GM21526 (cell line): ENCODE measurements around the gene NKD2.

ENCODE experiments used
- ATAC-seq: cut with Tn5 transposase; IDR thresholded peaks from one replicate; pipeline ENCODE4 v1.9.1; 2021; ENCODE audit warnings: moderate library complexity; ENCODE audit not compliant: unreplicated experiment, low FRiP score

The NKD2 gene

DNA sequence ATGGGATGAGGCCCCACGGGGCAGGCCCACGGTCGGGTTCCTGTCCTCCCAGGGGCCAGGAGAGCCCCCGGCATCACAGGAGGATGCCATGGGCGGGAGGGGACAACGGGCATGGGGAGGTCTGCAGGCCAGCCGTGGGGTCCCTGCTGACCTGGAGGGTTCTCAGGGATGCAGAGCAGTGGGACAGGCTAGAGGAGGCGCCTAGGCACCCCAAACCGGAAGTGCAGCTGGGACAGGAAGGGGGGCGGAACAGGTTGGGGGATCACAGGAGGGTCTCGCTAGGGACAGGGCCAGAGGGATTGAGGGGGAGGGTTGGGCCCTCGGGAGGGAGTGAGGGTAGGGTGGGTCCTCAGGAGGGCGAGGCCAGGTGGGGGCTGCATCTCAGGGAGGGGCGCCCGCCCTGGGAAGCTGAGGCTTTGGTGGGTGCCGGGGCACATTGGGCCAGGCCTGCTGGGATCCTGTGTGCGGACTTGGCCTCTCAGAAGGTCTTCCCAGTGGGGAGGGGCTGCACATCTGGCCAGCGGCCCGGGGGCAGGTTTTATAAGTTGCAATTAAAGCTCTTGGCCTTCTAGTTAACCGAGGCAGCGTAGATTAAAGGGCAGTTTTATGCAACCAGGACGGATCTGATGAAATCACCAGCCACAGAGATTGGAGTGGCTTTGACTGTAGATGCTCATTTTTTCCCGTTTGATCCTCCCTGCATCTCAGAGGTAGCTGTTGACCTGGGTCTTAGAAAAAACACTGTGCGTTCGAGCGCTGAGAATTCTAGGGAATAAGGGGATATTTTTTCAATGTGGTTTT is 20.1 kb downstream of the NKD2 start:
- ATAC-seq: no peak

DNA sequence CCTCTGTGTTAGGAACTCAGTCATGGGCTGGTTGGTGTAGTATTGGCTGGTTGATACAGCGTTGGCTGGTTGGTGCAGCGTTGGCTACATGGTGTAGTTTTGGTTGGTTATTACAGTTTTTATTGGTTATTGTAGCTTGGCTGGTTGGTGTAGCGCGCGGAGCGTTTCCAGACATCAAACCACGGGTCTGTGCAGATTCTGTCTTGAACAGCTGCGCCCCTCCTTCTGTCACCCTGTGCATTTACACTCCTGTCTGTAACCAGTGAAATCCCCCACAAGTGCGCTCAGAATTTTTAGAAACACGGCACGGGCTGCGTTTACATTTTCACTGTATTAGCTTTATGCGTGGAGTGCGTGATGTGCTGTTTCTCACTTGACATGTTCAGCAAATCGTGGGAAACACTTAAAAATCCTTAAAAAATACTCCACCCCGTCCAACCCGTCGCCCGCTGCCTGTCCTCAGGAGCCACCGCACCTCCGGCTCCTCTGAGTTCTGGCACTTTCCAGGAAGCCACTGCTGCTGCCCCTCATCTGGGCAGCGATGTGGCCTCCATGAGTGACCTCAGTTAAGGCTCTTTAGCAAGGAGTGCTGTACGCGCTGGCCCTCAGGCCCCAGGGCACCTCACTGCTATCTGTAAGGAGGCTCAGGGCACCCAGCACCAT is 20.8 kb downstream of the NKD2 start:
- no peak for ATAC-seq

DNA sequence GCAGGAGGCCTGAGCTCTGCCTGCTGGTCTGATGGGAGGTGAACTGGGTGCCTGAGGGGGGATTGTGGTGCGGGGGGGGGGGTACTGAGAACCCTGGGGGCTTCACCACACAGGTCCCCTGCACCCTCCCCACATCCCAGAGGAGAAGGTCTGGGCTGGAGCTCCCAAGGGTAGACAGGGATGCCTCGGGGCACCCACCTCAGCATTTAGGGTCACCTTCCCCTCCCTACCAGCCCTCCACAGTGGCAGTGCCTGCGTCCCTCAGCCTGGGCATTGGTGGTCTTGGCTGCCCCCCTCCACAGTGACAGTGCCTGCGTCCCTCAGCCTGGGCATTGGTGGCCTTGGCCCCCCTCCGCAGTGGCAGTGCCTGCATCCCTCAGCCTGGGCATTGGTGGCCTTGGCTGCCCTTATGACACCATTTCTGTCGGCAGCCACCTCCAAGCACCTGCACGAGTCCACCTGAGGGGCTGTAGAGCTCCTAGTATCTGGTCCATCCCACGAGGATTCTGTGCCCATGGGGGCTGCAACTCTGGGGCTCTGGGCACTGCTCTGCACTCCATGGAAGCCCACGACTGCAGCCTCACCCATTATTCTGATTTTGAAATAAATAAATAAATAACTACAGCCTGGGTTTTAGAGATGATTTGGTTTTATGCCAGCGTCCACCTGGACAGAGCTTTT is 21.5 kb downstream of the NKD2 start:
- ATAC-seq: no peak

DNA sequence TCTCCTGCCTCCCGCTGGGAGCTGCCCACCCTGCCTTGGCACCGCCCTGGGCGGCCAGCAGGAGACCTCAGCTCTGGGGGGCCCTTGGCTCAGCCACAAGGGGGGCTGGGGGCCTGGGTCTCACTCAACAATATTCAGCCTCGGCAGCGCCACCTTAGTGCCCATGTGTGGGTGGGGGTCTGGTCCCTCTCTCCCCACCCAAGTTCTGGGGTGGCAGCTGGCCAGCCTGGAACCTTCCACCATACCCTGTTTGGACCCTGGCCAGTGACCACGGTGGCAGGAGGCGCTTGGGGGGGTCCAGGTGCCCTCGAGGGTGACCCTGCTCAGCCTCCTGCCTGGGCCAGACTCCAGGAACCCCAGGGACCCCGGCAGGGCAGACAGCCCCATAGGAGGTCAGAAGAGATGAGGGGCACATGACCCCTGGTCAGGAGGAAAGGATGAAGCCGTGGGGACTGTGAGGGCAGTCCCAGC is 22.2 kb downstream of the NKD2 start:
- no peak for ATAC-seq

DNA sequence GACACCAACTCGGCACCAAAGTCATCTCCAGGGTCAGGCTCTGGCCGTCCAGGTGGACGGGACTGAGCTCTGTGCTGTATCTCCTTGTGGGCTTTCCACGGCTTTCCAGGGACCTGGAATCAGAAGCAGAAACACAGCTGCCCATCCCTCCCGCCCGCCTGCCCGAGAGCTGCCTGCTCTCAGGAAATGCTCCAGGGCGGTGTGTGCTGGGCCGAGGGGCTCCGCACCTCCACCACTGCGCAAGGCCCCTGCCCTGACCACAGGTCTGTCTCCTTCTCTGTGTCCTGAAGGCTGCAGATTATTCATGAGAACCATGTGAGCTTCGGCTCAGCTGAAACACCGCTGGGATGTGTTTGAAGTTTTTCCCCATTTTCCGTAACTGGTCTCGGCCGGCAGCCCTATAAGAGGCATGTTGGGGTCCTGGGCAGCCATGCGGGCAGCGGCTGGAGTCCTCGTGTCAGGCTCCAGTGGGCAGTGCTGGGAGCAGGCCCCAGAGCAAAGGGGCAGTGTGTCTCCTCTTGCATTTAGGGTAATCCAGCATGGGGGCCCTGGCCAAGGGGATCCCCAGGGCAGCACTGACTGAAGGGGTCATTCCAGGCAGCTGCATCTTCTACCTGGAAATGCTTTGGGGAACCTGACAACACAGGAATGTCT is 22.8 kb downstream of the NKD2 start:
- ATAC-seq: no peak

DNA sequence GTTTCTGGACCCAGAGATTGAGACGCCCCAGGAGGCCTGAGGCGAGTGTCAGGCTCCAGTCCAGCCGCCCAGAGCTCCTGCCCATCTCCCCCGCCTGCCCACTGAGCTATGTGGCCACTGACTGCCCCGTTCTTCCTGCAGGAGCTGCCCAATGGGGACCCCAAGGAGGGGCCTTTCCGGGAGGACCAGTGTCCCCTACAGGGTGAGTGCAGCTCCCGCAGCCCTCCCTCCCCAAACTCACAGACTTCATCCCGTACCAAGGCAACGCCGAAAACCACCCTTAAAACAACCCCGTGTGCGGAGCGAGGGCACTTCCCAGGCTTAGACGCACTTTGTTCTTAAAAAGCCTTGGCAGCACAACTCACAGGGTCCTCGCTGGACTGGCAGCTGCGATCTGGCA is 23.4 kb downstream of the NKD2 start:
- ATAC-seq: no peak

DNA sequence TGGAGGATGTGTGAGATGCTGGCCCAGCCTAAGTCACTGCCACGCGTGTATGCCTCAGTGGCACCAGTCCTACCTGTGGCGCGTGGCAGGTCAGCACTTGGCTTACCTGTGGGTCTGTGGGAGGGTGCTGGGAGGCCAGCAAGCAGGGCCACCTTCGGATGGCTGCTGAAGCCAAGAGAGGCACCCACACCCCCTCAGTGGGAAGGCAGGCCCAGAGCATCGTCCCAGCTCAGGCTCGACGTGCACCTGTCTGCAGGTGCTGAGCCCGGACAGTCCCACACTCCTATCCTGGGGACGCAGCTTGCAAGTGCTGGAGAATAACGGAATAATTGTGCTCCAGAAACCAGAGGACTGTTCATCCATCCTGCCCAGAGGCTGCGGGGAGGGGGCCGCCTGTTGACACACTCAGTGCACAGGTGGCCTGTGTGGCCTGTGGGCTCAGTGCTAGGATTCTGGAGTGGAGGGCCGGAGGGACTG is 24.0 kb downstream of the NKD2 start:
- ATAC-seq: no peak

DNA sequence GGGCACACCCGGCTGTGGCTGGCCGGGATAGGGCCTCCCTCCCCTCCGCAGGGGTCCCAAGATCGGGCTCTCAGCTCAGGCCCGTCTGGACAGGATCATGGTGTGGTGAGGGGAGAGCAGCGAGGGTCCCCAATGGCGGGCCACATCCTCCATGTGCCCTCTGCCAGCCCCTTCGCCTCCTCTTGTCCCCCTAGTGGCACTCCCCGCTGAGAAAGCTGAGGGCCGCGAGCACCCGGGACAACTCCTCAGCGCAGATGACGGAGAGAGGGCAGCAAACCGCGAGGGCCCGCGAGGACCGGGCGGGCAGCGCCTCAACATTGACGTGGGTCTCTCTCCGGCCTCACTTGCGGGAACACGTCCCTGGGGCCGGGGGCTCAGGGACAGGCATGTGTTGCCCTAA is 24.6 kb downstream of the NKD2 start:
- no peak for ATAC-seq

DNA sequence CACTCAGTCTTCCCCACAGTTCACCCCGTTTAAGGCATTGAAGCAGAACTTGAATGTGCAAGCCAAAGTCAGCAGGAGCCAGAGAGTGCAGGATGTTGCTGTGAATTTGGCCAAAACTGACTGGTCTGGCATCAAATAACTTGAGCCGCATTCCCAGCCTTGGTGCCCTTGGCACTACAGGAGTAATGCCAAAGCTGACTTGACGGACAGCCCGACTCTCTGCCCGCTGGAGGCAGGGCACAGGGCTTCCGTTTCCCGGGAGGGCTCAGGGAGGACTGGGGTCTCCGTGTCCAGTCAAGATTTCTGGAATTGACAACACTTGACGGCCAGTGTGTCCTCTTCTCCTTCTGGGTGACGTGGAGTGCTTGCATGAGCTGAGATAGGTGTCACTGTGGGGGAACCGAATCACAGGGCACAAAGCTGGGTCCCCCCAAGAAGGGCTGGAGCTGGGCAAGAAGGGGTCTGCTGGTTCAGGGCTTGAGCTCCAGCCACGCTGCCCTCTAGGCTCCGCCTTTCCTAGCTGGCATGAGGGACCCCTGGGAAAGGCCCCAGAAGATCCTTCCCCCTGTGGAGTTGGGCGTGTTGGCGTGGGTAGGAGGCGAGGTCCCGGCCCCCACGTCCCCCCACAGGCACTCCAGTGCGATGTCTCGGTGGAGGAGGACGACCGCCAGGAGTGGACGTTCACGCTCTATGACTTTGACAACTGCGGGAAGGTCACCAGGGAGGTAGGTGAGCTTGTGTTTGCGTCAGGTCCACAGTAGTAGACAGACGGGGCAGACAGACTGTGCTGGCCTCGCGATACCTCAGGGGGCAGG is 25.2 kb downstream of the NKD2 start:
- ATAC-seq: no peak

DNA sequence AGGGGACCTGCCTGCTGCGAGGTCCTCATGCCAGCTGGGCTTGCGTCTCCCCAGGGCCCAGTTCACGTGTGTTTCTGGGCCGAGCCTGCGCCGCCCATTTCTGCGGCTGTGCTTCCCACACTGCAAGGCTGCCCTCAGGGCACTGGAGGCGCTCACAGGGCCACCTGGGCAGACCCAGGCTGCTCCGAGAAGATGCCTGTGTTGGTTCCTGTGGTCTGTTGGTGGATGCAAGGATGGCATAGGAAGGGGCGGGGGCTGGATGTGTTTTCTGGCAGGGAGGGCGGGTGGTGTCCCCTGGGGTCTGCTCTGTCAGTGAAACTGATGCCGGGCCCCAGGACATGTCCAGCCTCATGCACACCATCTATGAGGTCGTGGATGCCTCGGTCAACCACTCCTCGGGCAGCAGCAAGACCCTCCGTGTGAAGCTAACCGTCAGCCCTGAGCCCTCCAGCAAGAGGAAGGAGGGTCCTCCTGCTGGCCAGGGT is 25.9 kb downstream of the NKD2 start:
- no peak for ATAC-seq

DNA sequence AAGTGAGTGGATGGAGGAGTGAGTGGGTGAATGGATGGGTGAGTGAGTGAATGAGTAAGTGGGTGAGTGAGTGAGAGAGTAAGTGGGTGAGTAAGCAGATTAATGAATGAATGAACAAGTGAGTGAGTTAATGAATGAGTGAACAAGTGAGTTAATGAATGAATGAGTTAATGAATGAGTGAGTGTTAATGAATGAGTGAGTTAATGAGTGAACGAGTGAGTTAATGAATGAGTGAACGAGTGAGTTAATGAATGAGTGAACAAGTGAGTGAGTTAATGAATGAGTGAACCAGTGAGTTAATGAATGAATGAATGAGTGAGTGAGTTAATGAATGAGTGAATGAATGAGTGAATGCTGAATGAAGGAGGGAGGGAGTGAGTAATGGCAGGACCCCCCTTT is 26.4 kb downstream of the NKD2 start:
- ATAC-seq: no peak

DNA sequence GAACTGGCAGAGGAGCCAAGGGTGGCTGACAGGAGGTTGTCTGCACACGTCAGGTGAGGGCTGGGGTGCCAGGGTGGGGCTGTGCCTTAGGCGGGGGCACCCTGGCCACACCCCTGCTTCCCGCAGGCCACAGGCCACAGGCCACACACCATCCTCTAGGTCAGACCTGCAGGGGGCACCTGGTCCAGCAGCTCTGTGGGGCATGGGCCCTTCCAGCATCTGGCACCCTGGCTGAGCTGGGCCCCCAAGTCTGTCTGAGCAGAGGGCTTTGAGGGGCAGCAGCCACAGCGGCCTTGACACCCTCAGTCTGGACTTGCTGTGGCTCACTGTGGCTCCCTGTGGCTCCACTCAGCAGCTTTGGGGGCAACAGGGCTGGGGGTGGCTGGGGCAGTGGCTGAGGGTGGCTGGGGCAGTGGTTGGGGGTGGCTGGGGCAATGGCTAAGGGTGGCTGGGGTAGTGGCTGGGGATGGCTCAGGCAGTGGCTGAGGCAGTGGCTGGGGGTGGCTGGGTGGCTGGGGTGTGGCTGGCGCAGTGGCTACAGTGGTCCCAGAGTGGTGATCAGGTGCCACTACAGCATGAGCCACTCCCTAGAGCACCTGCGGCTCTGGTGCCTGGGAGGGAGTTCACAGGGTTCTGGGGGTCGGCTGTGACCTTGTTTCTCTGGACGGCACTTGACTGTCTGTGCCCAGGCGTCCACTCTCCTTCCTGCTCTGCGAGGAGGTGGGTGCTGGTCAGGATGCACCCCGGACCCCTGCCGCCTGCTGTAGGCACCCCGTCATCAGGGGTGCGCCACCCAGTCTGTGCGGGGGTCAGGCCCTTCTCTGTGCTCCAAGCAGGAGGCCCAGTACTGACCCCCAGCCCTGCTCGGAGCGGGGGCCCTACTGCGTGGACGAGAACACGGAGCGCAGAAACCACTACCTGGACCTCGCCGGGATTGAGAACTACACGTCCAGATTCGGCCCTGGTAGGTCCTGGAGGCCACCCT is 27.1 kb downstream of the NKD2 start:
- no peak for ATAC-seq

DNA sequence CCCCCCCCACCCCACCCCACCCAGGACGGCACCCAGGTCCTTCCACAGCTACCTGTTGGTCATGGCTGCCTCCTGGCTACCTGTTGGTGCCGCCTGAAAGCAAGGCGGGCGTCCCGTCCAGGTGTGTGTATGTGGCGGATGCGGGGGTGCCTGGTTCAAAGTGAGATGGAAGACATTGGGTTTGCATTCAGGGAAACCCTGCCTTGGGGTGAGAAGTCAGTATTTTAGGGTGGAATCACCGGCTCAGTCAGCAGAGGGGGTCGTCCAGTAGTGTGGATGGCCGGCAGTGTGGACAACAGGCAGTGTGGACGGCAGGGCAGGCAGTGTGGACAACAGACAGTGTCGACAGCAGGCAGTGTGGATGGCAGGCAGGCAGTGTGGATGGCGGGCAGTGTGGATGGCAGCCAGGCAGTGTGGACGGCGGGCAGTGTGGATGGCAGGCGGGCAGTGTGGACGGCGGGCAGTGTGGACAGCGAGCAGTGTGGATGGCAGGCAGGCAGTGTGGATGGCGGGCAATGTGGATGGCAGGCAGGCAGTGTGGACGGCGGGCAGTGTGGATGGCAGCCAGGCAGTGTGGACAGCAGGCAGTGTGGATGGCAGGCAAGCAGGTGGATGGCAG is 28.0 kb downstream of the NKD2 start:
- ATAC-seq: no peak

DNA sequence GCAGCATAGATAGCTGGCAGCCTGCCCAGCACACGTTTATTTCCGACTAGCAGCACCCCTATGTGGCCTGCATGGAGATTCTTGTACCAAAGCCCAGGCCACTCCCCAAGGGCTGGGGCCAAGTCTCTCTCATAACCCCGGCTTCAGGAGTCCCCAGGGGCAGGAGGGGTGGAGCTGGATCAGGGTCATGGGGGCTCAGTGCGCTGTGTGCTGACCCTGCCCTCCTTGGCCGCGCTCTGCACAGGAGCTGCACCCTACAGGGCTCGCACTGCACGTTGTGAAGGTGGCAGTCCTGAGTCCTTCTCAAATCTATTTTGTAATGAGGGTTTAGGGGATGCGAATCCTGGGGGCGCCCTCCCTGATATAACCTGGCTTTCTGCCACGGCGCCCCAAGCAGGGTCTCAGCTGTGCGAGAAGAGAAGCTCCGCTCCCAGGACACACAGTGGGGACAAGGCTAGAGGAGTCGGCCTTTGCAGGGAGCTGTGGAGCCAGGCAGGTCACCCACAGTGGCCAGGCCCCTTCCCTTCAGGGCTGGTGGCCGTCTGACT is 28.6 kb downstream of the NKD2 start:
- no peak for ATAC-seq

DNA sequence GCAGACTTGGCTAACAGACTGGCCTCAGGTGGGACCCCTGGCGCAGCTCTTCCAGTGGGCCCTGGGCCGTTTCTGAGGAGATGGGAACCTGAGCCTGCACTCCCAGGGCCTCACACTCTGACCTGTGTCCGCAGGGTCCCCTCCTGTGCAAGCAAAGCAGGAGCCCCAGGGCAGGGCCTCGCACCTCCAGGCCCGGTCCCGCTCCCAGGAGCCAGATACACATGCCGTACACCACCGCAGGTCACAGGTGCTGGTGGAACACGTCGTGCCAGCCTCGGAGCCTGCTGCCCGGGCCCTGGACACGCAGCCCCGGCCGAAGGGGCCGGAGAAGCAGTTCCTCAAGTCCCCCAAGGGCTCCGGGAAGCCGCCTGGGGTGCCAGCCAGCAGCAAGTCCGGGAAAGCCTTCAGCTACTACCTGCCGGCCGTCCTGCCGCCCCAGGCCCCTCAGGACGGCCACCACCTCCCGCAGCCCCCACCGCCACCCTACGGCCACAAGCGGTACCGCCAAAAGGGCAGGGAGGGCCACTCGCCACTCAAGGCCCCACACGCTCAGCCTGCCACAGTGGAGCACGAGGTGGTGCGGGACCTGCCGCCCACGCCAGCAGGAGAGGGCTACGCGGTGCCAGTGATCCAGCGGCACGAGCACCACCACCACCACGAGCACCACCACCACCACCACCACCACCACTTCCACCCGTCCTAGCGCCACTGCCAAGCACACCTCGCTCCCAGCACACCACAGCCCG is 29.2 kb downstream of the NKD2 start:
- no peak for ATAC-seq

DNA sequence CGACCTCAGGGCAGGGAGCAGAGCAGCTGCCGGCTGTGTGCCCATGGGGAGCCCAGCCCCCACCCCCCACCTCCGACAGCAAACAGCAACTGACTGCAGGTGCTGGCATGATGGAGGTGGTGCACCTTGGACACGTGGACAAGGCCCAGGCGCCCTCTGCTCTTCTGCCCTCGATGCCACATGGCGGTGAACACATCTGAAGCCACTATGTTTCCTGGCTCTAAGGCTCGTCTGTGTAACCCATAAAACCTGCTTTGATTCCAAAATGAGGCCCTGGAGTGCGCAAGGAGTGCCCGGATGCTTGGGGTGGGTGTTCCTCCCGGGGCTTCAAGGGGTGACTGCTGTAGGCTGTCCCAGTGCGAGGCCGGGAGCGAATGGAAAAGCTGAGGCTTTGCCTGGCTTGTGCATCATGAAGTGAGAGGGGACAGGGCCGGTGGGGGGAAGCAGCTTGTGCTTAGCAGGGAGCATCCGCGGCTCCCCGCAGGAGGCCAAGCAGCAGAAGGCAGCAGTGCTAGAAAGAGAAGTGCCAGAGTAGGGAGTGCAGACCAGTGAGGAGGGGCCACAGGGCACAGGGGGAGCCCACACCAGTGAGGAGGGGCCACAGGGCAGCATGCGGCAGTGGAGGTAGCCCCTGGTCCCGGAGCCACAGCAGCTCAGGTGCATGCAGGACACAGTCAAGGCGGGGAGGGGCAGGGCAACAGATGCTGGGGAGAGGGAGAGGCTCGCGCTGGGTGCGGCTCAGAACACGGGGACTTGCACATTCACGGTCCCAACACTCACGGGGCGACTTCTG is 30.0 kb downstream of the NKD2 start:
- no peak for ATAC-seq

DNA sequence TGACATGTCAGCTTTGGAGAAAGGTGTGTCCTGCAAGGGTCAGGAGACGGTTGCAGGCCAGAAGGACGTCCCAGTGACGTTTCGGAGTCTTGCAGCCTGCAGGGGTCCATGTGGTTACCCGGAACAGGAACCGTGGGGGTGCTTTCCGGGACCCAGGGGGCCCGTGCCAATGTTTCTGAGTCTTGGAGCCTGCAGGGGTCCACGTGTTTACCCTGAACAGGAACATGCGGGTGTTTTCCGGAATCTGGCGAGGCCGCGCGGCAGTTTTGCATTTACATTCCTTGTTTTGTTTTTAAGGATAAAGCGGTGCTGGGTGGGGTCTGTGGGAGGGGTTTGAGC is 30.6 kb downstream of the NKD2 start:
- no peak for ATAC-seq
